ENCODE results near the gene LYPD6. TPM values are rescaled to one million over a fixed set of nuclear protein-coding genes. Genes with fewer than 3 reads are reported as not detected.

Gene LYPD6
- total RNA-seq, 1 donor from 2014 or later, result 2.1 TPM

DNA sequence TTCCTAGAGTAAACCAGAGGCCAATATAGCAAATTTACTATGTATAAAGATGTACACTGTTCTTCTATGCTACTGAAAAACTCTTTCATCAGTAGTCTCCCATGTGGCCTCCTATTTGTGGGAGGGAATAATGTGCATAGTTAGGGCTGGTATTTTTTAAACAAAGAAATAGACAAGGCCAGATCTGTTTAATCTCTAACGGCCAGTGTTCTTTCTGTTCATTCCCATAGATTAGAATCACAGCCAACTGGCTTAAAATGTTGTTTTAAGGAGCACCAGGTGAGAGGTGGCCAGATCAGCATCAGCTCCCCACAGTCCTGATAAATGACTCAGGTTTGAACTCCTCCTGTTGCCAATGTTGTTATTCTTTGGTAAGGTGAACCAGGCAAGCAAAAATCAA is 12.1 kb downstream of the LYPD6 start:
- TF ChIP-seq, protein P1, sequence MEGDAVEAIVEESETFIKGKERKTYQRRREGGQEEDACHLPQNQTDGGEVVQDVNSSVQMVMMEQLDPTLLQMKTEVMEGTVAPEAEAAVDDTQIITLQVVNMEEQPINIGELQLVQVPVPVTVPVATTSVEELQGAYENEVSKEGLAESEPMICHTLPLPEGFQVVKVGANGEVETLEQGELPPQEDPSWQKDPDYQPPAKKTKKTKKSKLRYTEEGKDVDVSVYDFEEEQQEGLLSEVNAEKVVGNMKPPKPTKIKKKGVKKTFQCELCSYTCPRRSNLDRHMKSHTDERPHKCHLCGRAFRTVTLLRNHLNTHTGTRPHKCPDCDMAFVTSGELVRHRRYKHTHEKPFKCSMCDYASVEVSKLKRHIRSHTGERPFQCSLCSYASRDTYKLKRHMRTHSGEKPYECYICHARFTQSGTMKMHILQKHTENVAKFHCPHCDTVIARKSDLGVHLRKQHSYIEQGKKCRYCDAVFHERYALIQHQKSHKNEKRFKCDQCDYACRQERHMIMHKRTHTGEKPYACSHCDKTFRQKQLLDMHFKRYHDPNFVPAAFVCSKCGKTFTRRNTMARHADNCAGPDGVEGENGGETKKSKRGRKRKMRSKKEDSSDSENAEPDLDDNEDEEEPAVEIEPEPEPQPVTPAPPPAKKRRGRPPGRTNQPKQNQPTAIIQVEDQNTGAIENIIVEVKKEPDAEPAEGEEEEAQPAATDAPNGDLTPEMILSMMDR (IDR thresholded peaks at IDR 0.05), result no peak
- Mint-ChIP-seq H3K27ac (ENCODE audit: unreplicated experiment) (no peak overlapping the region), H3K4me1 (ENCODE audit: unreplicated experiment) (no peaks in the 10 kb centered on the region), H3K4me3 (ENCODE audit: unreplicated experiment) (no peak overlapping the region), H3K36me3 (ENCODE audit: unreplicated experiment) (no peaks in the 10 kb centered on the region), H3K27me3 (ENCODE audit: unreplicated experiment) (no peaks in the 10 kb centered on the region), H3K9me3 (ENCODE audit: unreplicated experiment) (no peaks in the 10 kb centered on the region)
- DNase-seq (ENCODE audit: extremely low spot score, unreplicated experiment), result no peak

DNA sequence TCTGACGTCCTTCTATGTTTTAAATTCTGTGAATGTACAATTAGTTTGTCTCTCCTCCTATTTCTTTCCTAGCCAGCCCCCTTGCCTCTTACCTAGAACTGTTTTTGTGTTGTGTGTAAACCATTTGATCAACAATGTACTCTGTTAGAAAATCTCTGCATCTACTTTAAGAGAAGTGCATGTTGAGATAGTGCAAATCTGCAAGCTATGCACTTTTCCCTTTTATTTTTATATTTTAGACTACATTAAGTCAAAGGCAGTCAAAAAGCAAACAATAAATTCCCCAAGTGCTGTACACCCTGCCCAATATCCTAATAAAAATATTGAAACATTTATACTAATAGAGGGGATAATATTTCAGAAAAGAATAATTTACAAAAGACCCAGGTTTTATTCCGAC is 13.7 kb downstream of the LYPD6 start:
- Mint-ChIP-seq H3K9me3 (ENCODE audit: unreplicated experiment) (no peaks in the 10 kb centered on the region), H3K4me3 (ENCODE audit: unreplicated experiment) (no peak overlapping the region), H3K36me3 (ENCODE audit: unreplicated experiment) (no peaks in the 10 kb centered on the region), H3K27me3 (ENCODE audit: unreplicated experiment) (no peaks in the 10 kb centered on the region), H3K4me1 (ENCODE audit: unreplicated experiment) (no peaks in the 10 kb centered on the region), H3K27ac (ENCODE audit: unreplicated experiment) (no peak overlapping the region)
- TF ChIP-seq, protein P1 (IDR thresholded peaks at IDR 0.05), result no peak
- DNase-seq (ENCODE audit: extremely low spot score, unreplicated experiment), result no peak

DNA sequence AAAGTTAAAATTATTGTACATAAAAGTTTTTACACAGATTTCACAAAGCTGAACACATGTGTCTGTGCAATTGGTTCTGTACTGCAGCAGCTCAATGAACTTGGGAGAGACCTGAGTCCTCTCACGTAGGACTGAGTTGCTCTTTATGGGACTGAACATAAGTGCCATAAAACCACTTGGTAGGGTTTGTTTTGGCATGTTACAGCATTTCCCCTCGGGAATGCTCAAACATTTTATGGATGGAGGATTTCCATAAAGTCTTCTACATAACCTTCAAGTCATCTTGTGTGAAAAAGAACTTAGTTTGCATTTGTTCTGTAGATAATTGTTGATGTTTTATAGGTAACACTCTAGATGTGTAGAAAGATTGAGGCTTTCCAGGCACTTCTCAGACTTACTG is 15.9 kb downstream of the LYPD6 start:
- Mint-ChIP-seq H3K27ac (ENCODE audit: unreplicated experiment) (no peak overlapping the region), H3K9me3 (ENCODE audit: unreplicated experiment) (no peaks in the 10 kb centered on the region), H3K27me3 (ENCODE audit: unreplicated experiment) (no peaks in the 10 kb centered on the region), H3K36me3 (ENCODE audit: unreplicated experiment) (no peaks in the 10 kb centered on the region), H3K4me3 (ENCODE audit: unreplicated experiment) (no peak overlapping the region), H3K4me1 (ENCODE audit: unreplicated experiment) (peaks cover 4% of the 10 kb centered on the region)
- TF ChIP-seq, protein P1 (IDR thresholded peaks at IDR 0.05), result no peak
- DNase-seq (ENCODE audit: extremely low spot score, unreplicated experiment), result no peak

DNA sequence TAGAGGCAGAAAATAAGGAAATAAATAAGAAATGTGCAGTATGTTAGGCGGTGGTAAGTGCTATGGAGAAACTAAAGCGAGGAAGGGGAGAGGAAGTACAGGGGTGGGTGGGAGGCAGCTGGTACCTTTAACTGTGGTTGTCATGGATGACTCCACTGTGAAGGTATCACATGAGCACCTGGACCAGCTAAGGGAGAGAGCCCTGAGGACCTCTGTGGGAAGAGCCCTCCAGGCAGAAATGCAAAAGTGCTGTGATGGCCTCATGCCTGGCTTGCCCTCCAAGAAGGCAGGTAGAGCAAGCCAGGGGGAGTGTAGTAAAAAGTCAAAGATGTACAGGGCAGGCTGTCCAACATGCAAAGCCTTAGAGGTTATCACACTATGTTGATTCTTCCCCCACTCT is 17.9 kb downstream of the LYPD6 start:
- Mint-ChIP-seq H3K9me3 (ENCODE audit: unreplicated experiment) (no peaks in the 10 kb centered on the region), H3K27ac (ENCODE audit: unreplicated experiment) (no peak overlapping the region), H3K27me3 (ENCODE audit: unreplicated experiment) (no peaks in the 10 kb centered on the region), H3K36me3 (ENCODE audit: unreplicated experiment) (no peaks in the 10 kb centered on the region), H3K4me1 (ENCODE audit: unreplicated experiment) (peaks cover 4% of the 10 kb centered on the region), H3K4me3 (ENCODE audit: unreplicated experiment) (no peak overlapping the region)
- TF ChIP-seq, protein P1 (IDR thresholded peaks at IDR 0.05), result no peak
- DNase-seq (ENCODE audit: extremely low spot score, unreplicated experiment), result no peak

DNA sequence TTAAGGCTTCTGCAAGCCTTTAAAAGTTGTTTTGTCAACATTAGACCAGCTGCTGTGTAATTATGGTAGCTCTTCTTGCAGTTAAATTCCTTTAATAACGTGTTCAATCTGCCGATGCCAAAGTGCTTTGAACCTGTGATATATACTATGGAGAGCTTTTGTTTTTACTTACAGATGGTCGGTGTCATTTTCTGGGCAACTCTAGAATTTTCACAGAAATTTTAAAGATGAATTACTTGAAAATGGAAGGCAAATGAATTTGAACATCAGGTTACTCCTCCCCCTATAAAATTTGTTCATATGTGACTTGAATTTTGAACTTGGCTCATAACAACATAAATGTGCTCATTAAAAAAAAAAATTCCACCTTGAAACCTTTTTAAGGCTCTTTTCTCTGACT is 23.0 kb downstream of the LYPD6 start:
- Mint-ChIP-seq H3K9me3 (ENCODE audit: unreplicated experiment) (no peaks in the 10 kb centered on the region), H3K27ac (ENCODE audit: unreplicated experiment) (no peak overlapping the region), H3K4me1 (ENCODE audit: unreplicated experiment) (peaks cover 4% of the 10 kb centered on the region), H3K27me3 (ENCODE audit: unreplicated experiment) (no peaks in the 10 kb centered on the region), H3K4me3 (ENCODE audit: unreplicated experiment) (no peak overlapping the region), H3K36me3 (ENCODE audit: unreplicated experiment) (no peaks in the 10 kb centered on the region)
- DNase-seq (ENCODE audit: extremely low spot score, unreplicated experiment), result no peak
- TF ChIP-seq, protein P1 (IDR thresholded peaks at IDR 0.05), result no peak

Measured in osteocyte (in vitro differentiated cells).